Suprapubic skin (tissue), 4 donors: ENCODE measurements around the gene ANXA10. TPM values are rescaled to one million over a fixed set of nuclear protein-coding genes. Genes with fewer than 3 reads are reported as not detected.

ENCODE experiments used
- DNase-seq, 2 donors: peaks; one replicate each; pipeline ENCODE4 v3.0.0-alpha.2; 2019; ENCODE audit warnings: low spot score in 2 of 2
- H3K27ac ChIP-seq: fragments of 200-600 bp; sonication (generic); one replicate; pipeline ENCODE4 v1.5.1; 2019
- H3K27me3 ChIP-seq: fragments of 200-600 bp; sonication (generic); one replicate; pipeline ENCODE4 v1.5.1; 2019
- H3K36me3 ChIP-seq: fragments of 200-600 bp; sonication (generic); one replicate; pipeline ENCODE4 v1.5.1; 2019
- H3K4me1 ChIP-seq: fragments of 200-600 bp; sonication (generic); one replicate; pipeline ENCODE4 v1.5.1; 2019
- H3K4me3 ChIP-seq: fragments of 200-600 bp; sonication (generic); one replicate; pipeline ENCODE4 v1.5.1; 2019; ENCODE audit warnings: mild to moderate bottlenecking
- H3K9me3 ChIP-seq: fragments of 200-600 bp; sonication (generic); one replicate; pipeline ENCODE4 v1.5.1; 2019
- CTCF ChIP-seq, 2 donors: fragments of 200-600 bp in 1 of 2; fragments of 450-650 bp in 1 of 2; sonication (generic) in 1 of 2; IDR thresholded peaks; one replicate each; pipeline ENCODE4 v1.5.1; 2016 to 2019; ENCODE audit warnings: antibody characterized with exemption in 2 of 2, mild to moderate bottlenecking in 1 of 2, moderate library complexity in 1 of 2
- EP300 ChIP-seq: sonication (generic); formaldehyde crosslinking; IDR thresholded peaks from one replicate; pipeline ENCODE4 v1.6.1; 2017; ENCODE audit warnings: antibody characterized with exemption
- POLR2A ChIP-seq, 2 donors: fragments of 450-650 bp; IDR thresholded peaks; one replicate each; pipeline ENCODE4 v1.6.1; 2017; ENCODE audit warnings: antibody characterized with exemption in 2 of 2, mild to moderate bottlenecking in 2 of 2, moderate library complexity in 2 of 2
- POLR2AphosphoS5 ChIP-seq, 3 donors: sonication (generic); formaldehyde crosslinking; IDR thresholded peaks; one replicate each; pipeline ENCODE4 v1.6.1; 2017; ENCODE audit warnings: antibody characterized with exemption in 3 of 3
- WGBS: methylation state at CpG from one replicate; pipeline ENCODE4 v1.1.5; 2018; 5-methylcytosine and 5-hydroxymethylcytosine counted together
- total RNA-seq, 4 donors: library from RNA; depleted of rRNA; stranded (reverse); fragments of >200 nt; gene quantifications; one replicate each; pipeline ENCODE4 v1.1.0, GENCODE V29; 2016

Gene ANXA10
- total RNA-seq, 4 donors from 2014 or later: not detected

DNA sequence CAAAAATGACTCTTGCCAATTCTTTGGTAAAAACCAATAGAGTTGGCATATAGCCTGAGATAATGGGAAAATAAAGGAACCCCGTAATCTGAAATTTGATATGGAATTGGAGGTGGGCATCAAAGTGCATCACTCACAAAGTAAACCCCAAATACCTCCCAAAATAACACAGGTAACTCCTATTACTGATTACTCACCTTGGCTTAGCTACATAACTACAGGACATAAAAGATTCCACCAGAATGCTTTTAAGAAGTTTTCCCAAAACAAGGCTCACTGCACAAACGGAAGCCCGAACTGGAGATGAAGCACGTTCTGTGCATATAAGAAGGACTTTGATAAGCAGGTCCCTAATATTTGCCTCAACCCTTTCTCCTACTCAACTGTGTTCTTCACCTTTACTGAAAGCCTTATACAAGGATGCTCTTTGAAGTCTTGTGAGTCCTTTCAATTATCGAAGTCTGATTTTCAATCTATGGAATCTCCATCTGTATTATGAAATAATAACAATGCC, 14.6 kb upstream of the ANXA10 start:
- Histone ChIP-seq H3K9me3 (no peaks in the 10 kb centered on the region), H3K27me3 (no peaks in the 10 kb centered on the region)

DNA sequence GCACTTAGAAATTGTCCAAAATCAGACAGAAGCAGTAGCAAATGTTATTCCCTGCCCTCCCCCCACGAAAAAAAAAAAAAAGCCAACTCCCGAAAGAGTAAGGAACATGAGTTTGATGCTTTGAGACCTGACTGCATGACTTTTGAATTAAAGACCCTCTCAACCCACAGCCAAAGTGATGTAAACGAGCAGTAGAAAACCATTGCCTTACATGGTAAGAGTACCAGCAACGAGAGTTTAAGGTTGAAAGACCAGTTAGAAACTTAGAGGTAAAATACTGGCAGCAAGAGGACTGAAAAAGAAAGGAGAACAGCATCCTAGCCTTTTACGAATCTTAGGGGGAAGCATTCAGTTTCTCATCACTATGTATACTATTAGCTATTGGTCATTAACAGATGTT, 10.0 kb upstream of the ANXA10 start:
- H3K4me1 ChIP-seq: no peaks in the 10 kb centered on the region
- DNase-seq: no peak
- WGBS: 63% methylated on average over 5 of the region's 5 CpGs
- H3K4me3 ChIP-seq: no peak overlapping the region
- H3K27me3 ChIP-seq: no peaks in the 10 kb centered on the region
- no peaks in the 10 kb centered on the region for H3K9me3 ChIP-seq
- TF ChIP-seq CTCF (IDR thresholded peaks at IDR 0.05) (no peak), POLR2A (IDR thresholded peaks at IDR 0.05) (no peak), POLR2AphosphoS5 (IDR thresholded peaks at IDR 0.05) (no peak), EP300 (no peak)
- H3K27ac ChIP-seq: no peak overlapping the region
- no peaks in the 10 kb centered on the region for H3K36me3 ChIP-seq

More for the DNA sequence above, 14.6 kb upstream of the ANXA10 start:
- Histone ChIP-seq H3K4me1 (no peaks in the 10 kb centered on the region), H3K27ac (no peak overlapping the region), H3K4me3 (no peak overlapping the region), H3K36me3 (no peaks in the 10 kb centered on the region)
- no peak for DNase-seq
- 77% methylated on average over 5 of the region's 5 CpGs for WGBS
- TF ChIP-seq CTCF (IDR thresholded peaks at IDR 0.05): no peak
- no peak for TF ChIP-seq EP300
- TF ChIP-seq POLR2AphosphoS5 (IDR thresholded peaks at IDR 0.05): no peak
- no peak for TF ChIP-seq POLR2A (IDR thresholded peaks at IDR 0.05)

GRCh38 chr4:168095776-168096406, 3.6 kb downstream of the ANXA10 start:
- no peak overlapping the region for H3K27ac ChIP-seq
- DNase-seq: no peak

GRCh38 chr4:168096407-168096784, 4.1 kb downstream of the ANXA10 start:
- DNase-seq: no peak
- Histone ChIP-seq H3K4me3 (no peak overlapping the region), H3K27me3 (no peaks in the 10 kb centered on the region), H3K27ac (no peak overlapping the region), H3K9me3 (no peaks in the 10 kb centered on the region), H3K4me1 (no peaks in the 10 kb centered on the region), H3K36me3 (no peaks in the 10 kb centered on the region)
- no peak for TF ChIP-seq CTCF (IDR thresholded peaks at IDR 0.05)
- no peak for TF ChIP-seq POLR2A (IDR thresholded peaks at IDR 0.05)
- TF ChIP-seq POLR2AphosphoS5 (IDR thresholded peaks at IDR 0.05): no peak
- TF ChIP-seq EP300: no peak
- 91% methylated on average over 1 of the region's 1 CpG for WGBS

More at GRCh38 chr4:168095776-168096406, 3.6 kb downstream of the ANXA10 start:
- Histone ChIP-seq H3K9me3 (no peaks in the 10 kb centered on the region), H3K27me3 (no peaks in the 10 kb centered on the region), H3K36me3 (no peaks in the 10 kb centered on the region), H3K4me1 (no peaks in the 10 kb centered on the region), H3K4me3 (no peak overlapping the region)
- 86% methylated on average over 2 of the region's 2 CpGs for WGBS
- TF ChIP-seq POLR2AphosphoS5 (IDR thresholded peaks at IDR 0.05) (no peak), EP300 (no peak), CTCF (IDR thresholded peaks at IDR 0.05) (no peak), POLR2A (IDR thresholded peaks at IDR 0.05) (no peak)

DNA sequence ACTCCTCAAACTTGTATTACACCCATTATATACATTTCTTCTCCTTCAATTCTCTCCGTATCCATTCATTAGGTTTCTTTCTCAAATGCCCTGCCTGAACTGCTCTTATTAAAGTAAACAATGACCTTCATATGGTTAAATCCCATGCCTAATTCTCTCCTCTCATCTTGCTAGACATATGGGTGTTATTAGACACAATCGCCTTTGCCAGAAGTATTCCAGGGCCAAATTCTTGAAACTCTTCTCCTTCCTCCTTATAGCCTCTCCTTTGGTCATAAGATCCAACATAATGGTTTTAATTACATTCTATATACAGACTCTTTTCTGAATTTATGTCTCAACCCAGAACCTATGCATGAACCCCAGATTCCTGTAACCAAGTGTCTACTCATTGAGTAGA, 4.8 kb downstream of the ANXA10 start:
- Histone ChIP-seq H3K9me3 (no peaks in the 10 kb centered on the region), H3K4me3 (no peak overlapping the region), H3K36me3 (no peaks in the 10 kb centered on the region), H3K4me1 (no peaks in the 10 kb centered on the region), H3K27me3 (no peaks in the 10 kb centered on the region), H3K27ac (no peak overlapping the region)
- TF ChIP-seq CTCF (IDR thresholded peaks at IDR 0.05) (no peak), EP300 (no peak), POLR2AphosphoS5 (IDR thresholded peaks at IDR 0.05) (no peak), POLR2A (IDR thresholded peaks at IDR 0.05) (no peak)
- WGBS: 51% methylated on average over 2 of the region's 2 CpGs
- no peak for DNase-seq
